ENCODE results near the gene AHNAK2.

The AHNAK2 gene

DNA sequence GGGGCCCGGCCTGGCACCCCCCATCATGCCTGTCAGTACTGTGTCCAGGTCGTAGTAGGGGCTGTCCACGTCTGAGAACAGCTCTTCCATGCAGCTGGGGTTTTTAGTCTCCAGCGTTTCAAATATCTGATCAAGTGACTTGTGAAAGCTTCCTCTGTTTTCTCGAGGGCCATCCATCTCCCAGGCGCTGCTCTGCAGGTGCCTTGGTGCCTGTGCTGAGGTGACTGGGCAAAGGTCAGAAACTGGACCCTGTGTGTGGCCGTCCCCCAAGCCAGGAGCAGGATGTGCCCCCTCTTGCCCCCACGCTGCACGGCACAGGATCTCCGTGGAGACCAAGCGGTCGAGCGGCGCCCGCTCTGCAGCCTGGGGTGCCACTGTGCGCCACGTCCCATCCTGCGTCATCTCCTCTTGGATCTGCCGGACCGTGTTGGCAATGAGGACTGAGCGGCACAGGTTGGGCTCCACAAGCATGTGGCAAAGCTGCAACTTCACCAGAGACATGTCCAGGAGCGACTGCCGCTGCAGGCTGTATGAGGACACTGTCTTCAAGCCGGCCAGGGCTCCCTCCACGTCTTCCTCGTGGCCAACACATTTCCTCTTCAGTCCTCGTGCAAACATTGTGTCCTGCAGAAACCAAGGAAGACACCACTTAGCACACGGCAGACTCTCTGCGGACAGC, 33.3 kb upstream of the AHNAK2 start:
- H3K27ac ChIP-seq (ENCODE audit: low read depth, low read length, poor library complexity, severe bottlenecking), result no peak overlapping the region
- H3K36me3 ChIP-seq (ENCODE audit: insufficient read depth, low read length), result peaks cover 68% of the 10 kb centered on the region

GRCh38 chr14:105010891-105011291, 32.7 kb upstream of the AHNAK2 start:
- H3K4me3 ChIP-seq (ENCODE audit: low read depth, low read length, poor library complexity, severe bottlenecking), result no peak overlapping the region
- H3K9me3 ChIP-seq (ENCODE audit: low read length), result no peaks in the 10 kb centered on the region
- H3K4me1 ChIP-seq (ENCODE audit: insufficient read depth, low read length, severe bottlenecking), result peaks cover 37% of the 10 kb centered on the region
- H4K20me1 ChIP-seq (ENCODE audit: insufficient read depth, low read length), result no peaks in the 10 kb centered on the region
- peaks cover 66% of the 10 kb centered on the region for H3K36me3 ChIP-seq (ENCODE audit: insufficient read depth, low read length)
- H3K79me2 ChIP-seq (ENCODE audit: insufficient read depth, low read length), result peaks cover 68% of the 10 kb centered on the region
- H3K27me3 ChIP-seq (ENCODE audit: insufficient read depth, low read length), result no peaks in the 10 kb centered on the region
- H2AFZ ChIP-seq (ENCODE audit: low read length), result no peak overlapping the region
- H3F3A ChIP-seq (ENCODE audit: insufficient read depth, low read length), result no peaks in the 10 kb centered on the region
- no peak overlapping the region for H3K4me2 ChIP-seq (ENCODE audit: low read length)
- no peaks in the 10 kb centered on the region for H3K9me2 ChIP-seq (ENCODE audit: low read depth, low read length)
- no peak for TF ChIP-seq EZH2 (IDR thresholded peaks at IDR 0.05; ENCODE audit: borderline replicate concordance, low read length)
- TF ChIP-seq, protein P1, sequence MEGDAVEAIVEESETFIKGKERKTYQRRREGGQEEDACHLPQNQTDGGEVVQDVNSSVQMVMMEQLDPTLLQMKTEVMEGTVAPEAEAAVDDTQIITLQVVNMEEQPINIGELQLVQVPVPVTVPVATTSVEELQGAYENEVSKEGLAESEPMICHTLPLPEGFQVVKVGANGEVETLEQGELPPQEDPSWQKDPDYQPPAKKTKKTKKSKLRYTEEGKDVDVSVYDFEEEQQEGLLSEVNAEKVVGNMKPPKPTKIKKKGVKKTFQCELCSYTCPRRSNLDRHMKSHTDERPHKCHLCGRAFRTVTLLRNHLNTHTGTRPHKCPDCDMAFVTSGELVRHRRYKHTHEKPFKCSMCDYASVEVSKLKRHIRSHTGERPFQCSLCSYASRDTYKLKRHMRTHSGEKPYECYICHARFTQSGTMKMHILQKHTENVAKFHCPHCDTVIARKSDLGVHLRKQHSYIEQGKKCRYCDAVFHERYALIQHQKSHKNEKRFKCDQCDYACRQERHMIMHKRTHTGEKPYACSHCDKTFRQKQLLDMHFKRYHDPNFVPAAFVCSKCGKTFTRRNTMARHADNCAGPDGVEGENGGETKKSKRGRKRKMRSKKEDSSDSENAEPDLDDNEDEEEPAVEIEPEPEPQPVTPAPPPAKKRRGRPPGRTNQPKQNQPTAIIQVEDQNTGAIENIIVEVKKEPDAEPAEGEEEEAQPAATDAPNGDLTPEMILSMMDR (IDR thresholded peaks at IDR 0.05; ENCODE audit: low read length), result no peak
- no peak overlapping the region for H3K9ac ChIP-seq (ENCODE audit: low read length)
- H3K27ac ChIP-seq (ENCODE audit: low read depth, low read length, poor library complexity, severe bottlenecking), result no peak overlapping the region

More for the DNA sequence above, 33.3 kb upstream of the AHNAK2 start:
- Histone ChIP-seq H3K4me1 (ENCODE audit: insufficient read depth, low read length, severe bottlenecking) (peaks cover 42% of the 10 kb centered on the region), H4K20me1 (ENCODE audit: insufficient read depth, low read length) (no peaks in the 10 kb centered on the region), H3K4me2 (ENCODE audit: low read length) (no peak overlapping the region), H3K27me3 (ENCODE audit: insufficient read depth, low read length) (no peaks in the 10 kb centered on the region), H3K79me2 (ENCODE audit: insufficient read depth, low read length) (peaks cover 73% of the 10 kb centered on the region), H3F3A (ENCODE audit: insufficient read depth, low read length) (no peaks in the 10 kb centered on the region), H2AFZ (ENCODE audit: low read length) (no peak overlapping the region), H3K9me3 (ENCODE audit: low read length) (no peaks in the 10 kb centered on the region), H3K4me3 (ENCODE audit: low read depth, low read length, poor library complexity, severe bottlenecking) (no peak overlapping the region), H3K9me2 (ENCODE audit: low read depth, low read length) (no peaks in the 10 kb centered on the region), H3K9ac (ENCODE audit: low read length) (no peak overlapping the region)
- TF ChIP-seq EZH2 (IDR thresholded peaks at IDR 0.05; ENCODE audit: borderline replicate concordance, low read length), result no peak
- TF ChIP-seq, protein P1 (IDR thresholded peaks at IDR 0.05; ENCODE audit: low read length), result no peak

GRCh38 chr14:105010106-105010505, 31.9 kb upstream of the AHNAK2 start:
- peaks cover 66% of the 10 kb centered on the region for H3K36me3 ChIP-seq (ENCODE audit: insufficient read depth, low read length)

More at GRCh38 chr14:105010106-105010505, 31.9 kb upstream of the AHNAK2 start:
- Histone ChIP-seq H3K4me3 (ENCODE audit: low read depth, low read length, poor library complexity, severe bottlenecking) (no peak overlapping the region), H3K27ac (ENCODE audit: low read depth, low read length, poor library complexity, severe bottlenecking) (no peak overlapping the region), H3K9ac (ENCODE audit: low read length) (no peak overlapping the region), H3F3A (ENCODE audit: insufficient read depth, low read length) (no peaks in the 10 kb centered on the region), H3K9me2 (ENCODE audit: low read depth, low read length) (no peaks in the 10 kb centered on the region), H3K9me3 (ENCODE audit: low read length) (no peaks in the 10 kb centered on the region), H3K27me3 (ENCODE audit: insufficient read depth, low read length) (no peaks in the 10 kb centered on the region), H3K79me2 (ENCODE audit: insufficient read depth, low read length) (peaks cover 60% of the 10 kb centered on the region), H2AFZ (ENCODE audit: low read length) (no peak overlapping the region), H4K20me1 (ENCODE audit: insufficient read depth, low read length) (no peaks in the 10 kb centered on the region), H3K4me2 (ENCODE audit: low read length) (no peak overlapping the region), H3K4me1 (ENCODE audit: insufficient read depth, low read length, severe bottlenecking) (peaks cover 29% of the 10 kb centered on the region)
- TF ChIP-seq EZH2 (IDR thresholded peaks at IDR 0.05; ENCODE audit: borderline replicate concordance, low read length), result no peak
- TF ChIP-seq, protein P1 (IDR thresholded peaks at IDR 0.05; ENCODE audit: low read length), result no peak
